HepG2 (cell line): ENCODE measurements around the gene PRR12. TPM values are rescaled to one million over a fixed set of nuclear protein-coding genes. Genes with fewer than 3 reads are reported as not detected.

Experiments
- BORCS8-MEF2B ChIP-seq: sonication (generic); formaldehyde crosslinking; IDR thresholded peaks from 2 replicates; pipeline ENCODE4 v1.8.0; 2022; ENCODE audit warnings: mild to moderate bottlenecking, missing genetic modification reagents
- HOXA3 ChIP-seq: sonication (generic); formaldehyde crosslinking; IDR thresholded peaks from 2 replicates; pipeline ENCODE4 v1.5.0; 2020; ENCODE audit warnings: missing genetic modification reagents
- KDM3A ChIP-seq: IDR thresholded peaks from 2 replicates; pipeline ENCODE4 v1.6.1; 2018; ENCODE audit warnings: low read depth, missing compliant biosample characterization
- RFXANK ChIP-seq: IDR thresholded peaks from 2 replicates; pipeline ENCODE4 v1.6.1; 2016
- ZNF350 ChIP-seq: sonication (generic); formaldehyde crosslinking; IDR thresholded peaks from 2 replicates; pipeline ENCODE4 v1.4.0; 2020; ENCODE audit warnings: mild to moderate bottlenecking, low read depth, missing genetic modification reagents, borderline replicate concordance
- polyA plus RNA-seq, 8 experiments: library from polyadenylated mRNA; depleted of rRNA in 3 of 8; stranded (reverse) in 7 of 8; unstranded in 1 of 8; fragments of >200 nt; fragmentation: Illumina TruSeq in 4 of 8; extraction: Trizol in 4 of 8; gene quantifications; 2 replicates each; pipeline versions ENCODE4 v1.2.1 to v1.2.3, GENCODE V29; 2011 to 2016; ENCODE audit warnings: low read depth in 4 of 8, missing spikeins in 1 of 8, mixed read lengths in 1 of 8; ENCODE audit not compliant: insufficient read depth in 1 of 8
- total RNA-seq, 5 experiments: library from RNA; depleted of rRNA; stranded (reverse); fragments of >200 nt; fragmentation: Illumina TruSeq; extraction: Trizol; gene quantifications; 2 replicates each; pipeline ENCODE4 v1.2.3, GENCODE V29; 2016; ENCODE audit warnings: low read depth in 1 of 5
- TF ChIP-seq, protein P1 (sequence below), 2 experiments: IDR thresholded peaks; 2 replicates each; pipeline ENCODE4 v1.6.1; 2011 to 2012; ENCODE audit warnings: low read length in 2 of 2, borderline replicate concordance in 1 of 2, low read depth in 1 of 2, mild to moderate bottlenecking in 1 of 2, moderate library complexity in 1 of 2
- TF ChIP-seq, protein P2 (sequence below), 2 experiments: sonication (generic) in 1 of 2; formaldehyde crosslinking in 1 of 2; IDR thresholded peaks; 2 replicates each; pipeline versions ENCODE4 v1.4.0 to v1.6.1; 2018 to 2020; ENCODE audit warnings: missing genetic modification reagents in 2 of 2, borderline replicate concordance in 1 of 2, low read depth in 1 of 2, mild to moderate bottlenecking in 1 of 2, missing biosample characterization in 1 of 2
- TF ChIP-seq, protein P3 (sequence below): IDR thresholded peaks from 2 replicates; pipeline ENCODE4 v1.4.0; 2020; ENCODE audit warnings: mild to moderate bottlenecking, missing genetic modification reagents
- TF ChIP-seq, protein P4 (sequence below): sonication (generic); formaldehyde crosslinking; IDR thresholded peaks from 2 replicates; pipeline ENCODE4 v1.5.0; 2020; ENCODE audit warnings: mild to moderate bottlenecking, missing genetic modification reagents, borderline replicate concordance
- TF ChIP-seq, protein P5 (sequence below): sonication (generic); formaldehyde crosslinking; IDR thresholded peaks from 2 replicates; pipeline ENCODE4 v1.5.0; 2020; ENCODE audit warnings: mild to moderate bottlenecking, missing genetic modification reagents

Gene PRR12
- total and polyA plus RNA-seq, 2 of the 13 experiments (the other 11 are each of a cell fraction or from before 2014, with no cell fraction given), result 0.62 to 1.5 TPM

DNA sequence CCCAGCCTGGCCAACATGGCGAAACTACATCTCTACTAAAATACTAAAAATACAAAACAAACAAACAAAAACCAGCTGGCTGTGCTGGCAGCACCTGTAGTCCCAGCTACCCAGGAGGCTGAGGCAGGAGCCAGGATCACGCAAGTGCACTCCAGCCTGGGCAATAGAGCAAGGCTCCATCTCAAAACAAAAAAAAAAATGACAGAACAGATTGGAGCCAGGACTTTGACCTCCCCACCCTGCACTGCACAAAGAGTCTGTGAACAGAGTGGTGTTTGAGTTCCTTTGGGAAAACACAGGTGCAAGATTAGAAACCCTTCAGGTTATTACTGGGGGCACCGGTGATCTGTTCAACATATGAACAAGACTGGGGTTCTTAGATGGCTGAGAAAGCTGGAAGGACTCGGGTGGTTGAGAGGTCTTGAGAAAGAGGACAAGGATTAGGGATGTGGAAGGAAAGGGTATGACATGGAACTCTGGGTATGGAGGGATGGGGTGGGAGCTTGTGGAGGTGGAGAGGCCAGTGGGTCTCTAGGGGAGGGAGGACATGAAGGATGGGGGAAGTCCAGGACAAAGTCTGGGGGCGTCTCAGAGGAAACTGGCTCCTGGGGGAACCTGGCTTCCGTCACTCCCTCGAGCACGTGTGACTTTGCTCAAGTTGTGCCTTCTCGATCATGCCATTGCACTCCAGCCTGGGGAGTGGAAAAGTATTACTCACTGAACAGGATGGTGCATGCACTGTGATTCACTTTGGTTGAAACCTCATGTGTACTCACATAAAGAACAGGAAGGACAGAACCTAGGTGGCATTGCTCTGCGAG is 37.3 kb upstream of the PRR12 start (continued):
- TF ChIP-seq, protein P1, sequence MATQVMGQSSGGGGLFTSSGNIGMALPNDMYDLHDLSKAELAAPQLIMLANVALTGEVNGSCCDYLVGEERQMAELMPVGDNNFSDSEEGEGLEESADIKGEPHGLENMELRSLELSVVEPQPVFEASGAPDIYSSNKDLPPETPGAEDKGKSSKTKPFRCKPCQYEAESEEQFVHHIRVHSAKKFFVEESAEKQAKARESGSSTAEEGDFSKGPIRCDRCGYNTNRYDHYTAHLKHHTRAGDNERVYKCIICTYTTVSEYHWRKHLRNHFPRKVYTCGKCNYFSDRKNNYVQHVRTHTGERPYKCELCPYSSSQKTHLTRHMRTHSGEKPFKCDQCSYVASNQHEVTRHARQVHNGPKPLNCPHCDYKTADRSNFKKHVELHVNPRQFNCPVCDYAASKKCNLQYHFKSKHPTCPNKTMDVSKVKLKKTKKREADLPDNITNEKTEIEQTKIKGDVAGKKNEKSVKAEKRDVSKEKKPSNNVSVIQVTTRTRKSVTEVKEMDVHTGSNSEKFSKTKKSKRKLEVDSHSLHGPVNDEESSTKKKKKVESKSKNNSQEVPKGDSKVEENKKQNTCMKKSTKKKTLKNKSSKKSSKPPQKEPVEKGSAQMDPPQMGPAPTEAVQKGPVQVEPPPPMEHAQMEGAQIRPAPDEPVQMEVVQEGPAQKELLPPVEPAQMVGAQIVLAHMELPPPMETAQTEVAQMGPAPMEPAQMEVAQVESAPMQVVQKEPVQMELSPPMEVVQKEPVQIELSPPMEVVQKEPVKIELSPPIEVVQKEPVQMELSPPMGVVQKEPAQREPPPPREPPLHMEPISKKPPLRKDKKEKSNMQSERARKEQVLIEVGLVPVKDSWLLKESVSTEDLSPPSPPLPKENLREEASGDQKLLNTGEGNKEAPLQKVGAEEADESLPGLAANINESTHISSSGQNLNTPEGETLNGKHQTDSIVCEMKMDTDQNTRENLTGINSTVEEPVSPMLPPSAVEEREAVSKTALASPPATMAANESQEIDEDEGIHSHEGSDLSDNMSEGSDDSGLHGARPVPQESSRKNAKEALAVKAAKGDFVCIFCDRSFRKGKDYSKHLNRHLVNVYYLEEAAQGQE (IDR thresholded peaks at IDR 0.05; ENCODE audit: borderline replicate concordance in 1 of 2, low read depth in 1 of 2, low read length in 2 of 2), result no peak
- TF ChIP-seq, protein P2, sequence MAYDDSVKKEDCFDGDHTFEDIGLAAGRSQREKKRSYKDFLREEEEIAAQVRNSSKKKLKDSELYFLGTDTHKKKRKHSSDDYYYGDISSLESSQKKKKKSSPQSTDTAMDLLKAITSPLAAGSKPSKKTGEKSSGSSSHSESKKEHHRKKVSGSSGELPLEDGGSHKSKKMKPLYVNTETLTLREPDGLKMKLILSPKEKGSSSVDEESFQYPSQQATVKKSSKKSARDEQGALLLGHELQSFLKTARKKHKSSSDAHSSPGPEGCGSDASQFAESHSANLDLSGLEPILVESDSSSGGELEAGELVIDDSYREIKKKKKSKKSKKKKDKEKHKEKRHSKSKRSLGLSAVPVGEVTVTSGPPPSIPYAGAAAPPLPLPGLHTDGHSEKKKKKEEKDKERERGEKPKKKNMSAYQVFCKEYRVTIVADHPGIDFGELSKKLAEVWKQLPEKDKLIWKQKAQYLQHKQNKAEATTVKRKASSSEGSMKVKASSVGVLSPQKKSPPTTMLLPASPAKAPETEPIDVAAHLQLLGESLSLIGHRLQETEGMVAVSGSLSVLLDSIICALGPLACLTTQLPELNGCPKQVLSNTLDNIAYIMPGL (CRISPR knock-in tag; IDR thresholded peaks at IDR 0.05; ENCODE audit: borderline replicate concordance in 1 of 2, low read depth in 1 of 2), result no peak
- no peak for TF ChIP-seq BORCS8-MEF2B (CRISPR knock-in tag)
- TF ChIP-seq, protein P3, sequence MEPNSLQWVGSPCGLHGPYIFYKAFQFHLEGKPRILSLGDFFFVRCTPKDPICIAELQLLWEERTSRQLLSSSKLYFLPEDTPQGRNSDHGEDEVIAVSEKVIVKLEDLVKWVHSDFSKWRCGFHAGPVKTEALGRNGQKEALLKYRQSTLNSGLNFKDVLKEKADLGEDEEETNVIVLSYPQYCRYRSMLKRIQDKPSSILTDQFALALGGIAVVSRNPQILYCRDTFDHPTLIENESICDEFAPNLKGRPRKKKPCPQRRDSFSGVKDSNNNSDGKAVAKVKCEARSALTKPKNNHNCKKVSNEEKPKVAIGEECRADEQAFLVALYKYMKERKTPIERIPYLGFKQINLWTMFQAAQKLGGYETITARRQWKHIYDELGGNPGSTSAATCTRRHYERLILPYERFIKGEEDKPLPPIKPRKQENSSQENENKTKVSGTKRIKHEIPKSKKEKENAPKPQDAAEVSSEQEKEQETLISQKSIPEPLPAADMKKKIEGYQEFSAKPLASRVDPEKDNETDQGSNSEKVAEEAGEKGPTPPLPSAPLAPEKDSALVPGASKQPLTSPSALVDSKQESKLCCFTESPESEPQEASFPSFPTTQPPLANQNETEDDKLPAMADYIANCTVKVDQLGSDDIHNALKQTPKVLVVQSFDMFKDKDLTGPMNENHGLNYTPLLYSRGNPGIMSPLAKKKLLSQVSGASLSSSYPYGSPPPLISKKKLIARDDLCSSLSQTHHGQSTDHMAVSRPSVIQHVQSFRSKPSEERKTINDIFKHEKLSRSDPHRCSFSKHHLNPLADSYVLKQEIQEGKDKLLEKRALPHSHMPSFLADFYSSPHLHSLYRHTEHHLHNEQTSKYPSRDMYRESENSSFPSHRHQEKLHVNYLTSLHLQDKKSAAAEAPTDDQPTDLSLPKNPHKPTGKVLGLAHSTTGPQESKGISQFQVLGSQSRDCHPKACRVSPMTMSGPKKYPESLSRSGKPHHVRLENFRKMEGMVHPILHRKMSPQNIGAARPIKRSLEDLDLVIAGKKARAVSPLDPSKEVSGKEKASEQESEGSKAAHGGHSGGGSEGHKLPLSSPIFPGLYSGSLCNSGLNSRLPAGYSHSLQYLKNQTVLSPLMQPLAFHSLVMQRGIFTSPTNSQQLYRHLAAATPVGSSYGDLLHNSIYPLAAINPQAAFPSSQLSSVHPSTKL (CRISPR knock-in tag), result 0 out of 2 replicates have a peak, but pooled peaks have one; percentile 42
- TF ChIP-seq ZNF350 (CRISPR knock-in tag), result no peak
- TF ChIP-seq, protein P4, sequence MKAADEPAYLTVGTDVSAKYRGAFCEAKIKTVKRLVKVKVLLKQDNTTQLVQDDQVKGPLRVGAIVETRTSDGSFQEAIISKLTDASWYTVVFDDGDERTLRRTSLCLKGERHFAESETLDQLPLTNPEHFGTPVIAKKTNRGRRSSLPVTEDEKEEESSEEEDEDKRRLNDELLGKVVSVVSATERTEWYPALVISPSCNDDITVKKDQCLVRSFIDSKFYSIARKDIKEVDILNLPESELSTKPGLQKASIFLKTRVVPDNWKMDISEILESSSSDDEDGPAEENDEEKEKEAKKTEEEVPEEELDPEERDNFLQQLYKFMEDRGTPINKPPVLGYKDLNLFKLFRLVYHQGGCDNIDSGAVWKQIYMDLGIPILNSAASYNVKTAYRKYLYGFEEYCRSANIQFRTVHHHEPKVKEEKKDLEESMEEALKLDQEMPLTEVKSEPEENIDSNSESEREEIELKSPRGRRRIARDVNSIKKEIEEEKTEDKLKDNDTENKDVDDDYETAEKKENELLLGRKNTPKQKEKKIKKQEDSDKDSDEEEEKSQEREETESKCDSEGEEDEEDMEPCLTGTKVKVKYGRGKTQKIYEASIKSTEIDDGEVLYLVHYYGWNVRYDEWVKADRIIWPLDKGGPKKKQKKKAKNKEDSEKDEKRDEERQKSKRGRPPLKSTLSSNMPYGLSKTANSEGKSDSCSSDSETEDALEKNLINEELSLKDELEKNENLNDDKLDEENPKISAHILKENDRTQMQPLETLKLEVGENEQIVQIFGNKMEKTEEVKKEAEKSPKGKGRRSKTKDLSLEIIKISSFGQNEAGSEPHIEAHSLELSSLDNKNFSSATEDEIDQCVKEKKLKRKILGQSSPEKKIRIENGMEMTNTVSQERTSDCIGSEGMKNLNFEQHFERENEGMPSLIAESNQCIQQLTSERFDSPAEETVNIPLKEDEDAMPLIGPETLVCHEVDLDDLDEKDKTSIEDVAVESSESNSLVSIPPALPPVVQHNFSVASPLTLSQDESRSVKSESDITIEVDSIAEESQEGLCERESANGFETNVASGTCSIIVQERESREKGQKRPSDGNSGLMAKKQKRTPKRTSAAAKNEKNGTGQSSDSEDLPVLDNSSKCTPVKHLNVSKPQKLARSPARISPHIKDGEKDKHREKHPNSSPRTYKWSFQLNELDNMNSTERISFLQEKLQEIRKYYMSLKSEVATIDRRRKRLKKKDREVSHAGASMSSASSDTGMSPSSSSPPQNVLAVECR, result no peak; the same call in 1 of the 2 replicates
- TF ChIP-seq, protein P5, sequence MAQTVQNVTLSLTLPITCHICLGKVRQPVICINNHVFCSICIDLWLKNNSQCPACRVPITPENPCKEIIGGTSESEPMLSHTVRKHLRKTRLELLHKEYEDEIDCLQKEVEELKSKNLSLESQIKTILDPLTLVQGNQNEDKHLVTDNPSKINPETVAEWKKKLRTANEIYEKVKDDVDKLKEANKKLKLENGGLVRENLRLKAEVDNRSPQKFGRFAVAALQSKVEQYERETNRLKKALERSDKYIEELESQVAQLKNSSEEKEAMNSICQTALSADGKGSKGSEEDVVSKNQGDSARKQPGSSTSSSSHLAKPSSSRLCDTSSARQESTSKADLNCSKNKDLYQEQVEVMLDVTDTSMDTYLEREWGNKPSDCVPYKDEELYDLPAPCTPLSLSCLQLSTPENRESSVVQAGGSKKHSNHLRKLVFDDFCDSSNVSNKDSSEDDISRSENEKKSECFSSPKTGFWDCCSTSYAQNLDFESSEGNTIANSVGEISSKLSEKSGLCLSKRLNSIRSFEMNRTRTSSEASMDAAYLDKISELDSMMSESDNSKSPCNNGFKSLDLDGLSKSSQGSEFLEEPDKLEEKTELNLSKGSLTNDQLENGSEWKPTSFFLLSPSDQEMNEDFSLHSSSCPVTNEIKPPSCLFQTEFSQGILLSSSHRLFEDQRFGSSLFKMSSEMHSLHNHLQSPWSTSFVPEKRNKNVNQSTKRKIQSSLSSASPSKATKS (CRISPR knock-in tag), result no peak
- no peak for TF ChIP-seq RFXANK (CRISPR knock-in tag)
- 0 out of 2 replicates have a peak, but pooled peaks have one; percentile 14 for TF ChIP-seq HOXA3 (CRISPR knock-in tag)
- TF ChIP-seq KDM3A (CRISPR knock-in tag), result no peak
